Lower leg skin (tissue), 3 donors: ENCODE measurements around the gene PRR14.

Experiments
- POLR2A ChIP-seq, 2 donors: fragments of 450-650 bp; IDR thresholded peaks; one replicate each; pipeline ENCODE4 v1.6.1; 2016 to 2017; ENCODE audit warnings: antibody characterized with exemption in 2 of 2, mild to moderate bottlenecking in 1 of 2, moderate library complexity in 1 of 2
- TF ChIP-seq, protein P1 (sequence below), 3 donors: fragments of 450-650 bp; IDR thresholded peaks; one replicate each; pipeline ENCODE4 v1.5.1; 2016; ENCODE audit warnings: antibody characterized with exemption in 3 of 3, mild to moderate bottlenecking in 3 of 3, moderate library complexity in 2 of 3

DNA sequence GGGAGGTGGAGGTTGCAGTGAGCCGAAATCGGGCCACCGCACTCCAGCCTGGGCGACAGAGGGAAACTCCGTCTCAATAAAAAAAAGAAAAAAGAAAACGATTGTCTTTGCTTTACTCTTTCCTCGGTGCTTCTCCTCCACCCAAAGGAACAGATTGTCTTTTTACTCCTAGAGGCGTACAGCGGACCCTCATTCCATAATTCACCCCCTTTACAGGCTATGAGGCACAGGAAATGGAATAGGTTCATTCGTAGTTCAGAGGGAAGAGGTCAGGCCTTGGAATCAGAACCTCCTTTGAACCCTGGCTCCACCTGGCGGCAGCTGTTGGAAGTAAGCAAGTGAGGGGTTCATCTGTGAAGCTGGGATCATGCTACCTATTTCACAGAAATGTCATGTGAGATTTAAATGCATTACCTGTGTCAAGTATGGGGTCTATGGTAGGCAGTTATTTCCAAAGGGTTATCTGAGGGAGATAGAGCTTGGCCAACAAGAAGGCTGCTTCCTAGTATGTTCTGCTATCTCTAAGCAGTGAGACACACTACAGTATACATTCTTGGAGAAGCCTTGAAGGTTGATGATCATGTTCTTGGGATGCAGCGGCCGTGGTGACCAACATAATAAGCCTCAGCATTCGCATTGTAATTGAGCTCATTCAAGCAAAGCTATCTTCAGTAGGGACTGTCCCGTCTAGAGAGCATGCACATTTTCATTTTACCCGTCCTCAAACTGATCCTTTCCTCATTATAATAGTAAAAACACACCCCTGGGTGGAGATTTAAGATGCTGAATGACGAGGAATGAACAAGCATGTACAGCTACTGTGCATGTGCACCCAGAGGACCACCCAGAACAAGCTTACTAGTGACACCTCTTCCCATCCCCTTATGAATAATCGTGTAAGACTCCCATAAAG, 21.9 kb upstream of the PRR14 start:
- TF ChIP-seq, protein P1, sequence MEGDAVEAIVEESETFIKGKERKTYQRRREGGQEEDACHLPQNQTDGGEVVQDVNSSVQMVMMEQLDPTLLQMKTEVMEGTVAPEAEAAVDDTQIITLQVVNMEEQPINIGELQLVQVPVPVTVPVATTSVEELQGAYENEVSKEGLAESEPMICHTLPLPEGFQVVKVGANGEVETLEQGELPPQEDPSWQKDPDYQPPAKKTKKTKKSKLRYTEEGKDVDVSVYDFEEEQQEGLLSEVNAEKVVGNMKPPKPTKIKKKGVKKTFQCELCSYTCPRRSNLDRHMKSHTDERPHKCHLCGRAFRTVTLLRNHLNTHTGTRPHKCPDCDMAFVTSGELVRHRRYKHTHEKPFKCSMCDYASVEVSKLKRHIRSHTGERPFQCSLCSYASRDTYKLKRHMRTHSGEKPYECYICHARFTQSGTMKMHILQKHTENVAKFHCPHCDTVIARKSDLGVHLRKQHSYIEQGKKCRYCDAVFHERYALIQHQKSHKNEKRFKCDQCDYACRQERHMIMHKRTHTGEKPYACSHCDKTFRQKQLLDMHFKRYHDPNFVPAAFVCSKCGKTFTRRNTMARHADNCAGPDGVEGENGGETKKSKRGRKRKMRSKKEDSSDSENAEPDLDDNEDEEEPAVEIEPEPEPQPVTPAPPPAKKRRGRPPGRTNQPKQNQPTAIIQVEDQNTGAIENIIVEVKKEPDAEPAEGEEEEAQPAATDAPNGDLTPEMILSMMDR (IDR thresholded peaks at IDR 0.05), result peak in 1 of 3 donors; percentile 85
- TF ChIP-seq POLR2A (IDR thresholded peaks at IDR 0.05), result no peak
